ENCODE results near the gene MOCOS.
"Not testable (repeated sequence)": the region's sequence is repeated elsewhere in the genome, so short reads cannot be mapped to it uniquely, and the experiment has no call there.

Gene MOCOS

GRCh38 chr18:36194600-36195315, 7.5 kb downstream of the MOCOS start:
- H3K4me1 ChIP-seq (ENCODE audit: control insufficient read depth, low read depth, low read length): no peaks in the 10 kb centered on the region
- no peak overlapping the region for H3K27ac ChIP-seq (ENCODE audit: low read length)
- no peaks in the 10 kb centered on the region for H3K36me3 ChIP-seq (ENCODE audit: control insufficient read depth, low read depth, low read length)
- H3K9me3 ChIP-seq (ENCODE audit: control insufficient read depth, low read depth, low read length): no peaks in the 10 kb centered on the region
- no peak overlapping the region for H3K9ac ChIP-seq (ENCODE audit: low read length)
- no peaks in the 10 kb centered on the region for H3K27me3 ChIP-seq (ENCODE audit: control insufficient read depth, insufficient read depth, low read length)
- no peak overlapping the region for H3K4me3 ChIP-seq (ENCODE audit: low read length)

- Histone ChIP-seq H3K9ac (ENCODE audit: low read length) (no peak overlapping the region), H3K36me3 (ENCODE audit: control insufficient read depth, low read depth, low read length) (no peaks in the 10 kb centered on the region), H3K4me3 (ENCODE audit: low read length) (no peak overlapping the region), H3K27me3 (ENCODE audit: control insufficient read depth, insufficient read depth, low read length) (no peaks in the 10 kb centered on the region), H3K9me3 (ENCODE audit: control insufficient read depth, low read depth, low read length) (no peaks in the 10 kb centered on the region), H3K27ac (ENCODE audit: low read length) (no peak overlapping the region), H3K4me1 (ENCODE audit: control insufficient read depth, low read depth, low read length) (no peaks in the 10 kb centered on the region)
Observed at GRCh38 chr18:36195427-36196122, 8.3 kb downstream of the MOCOS start.

GRCh38 chr18:36196238-36196995, 9.1 kb downstream of the MOCOS start:
- H3K9me3 ChIP-seq (ENCODE audit: control insufficient read depth, low read depth, low read length): no peaks in the 10 kb centered on the region
- H3K36me3 ChIP-seq (ENCODE audit: control insufficient read depth, low read depth, low read length): no peaks in the 10 kb centered on the region
- H3K4me1 ChIP-seq (ENCODE audit: control insufficient read depth, low read depth, low read length): no peaks in the 10 kb centered on the region
- no peak overlapping the region for H3K4me3 ChIP-seq (ENCODE audit: low read length)
- H3K27me3 ChIP-seq (ENCODE audit: control insufficient read depth, insufficient read depth, low read length): no peaks in the 10 kb centered on the region
- no peak overlapping the region for H3K9ac ChIP-seq (ENCODE audit: low read length)
- H3K27ac ChIP-seq (ENCODE audit: low read length): no peak overlapping the region

GRCh38 chr18:36197511-36198166, 10.3 kb downstream of the MOCOS start:
- Histone ChIP-seq H3K27me3 (ENCODE audit: control insufficient read depth, insufficient read depth, low read length) (no peaks in the 10 kb centered on the region), H3K4me3 (ENCODE audit: low read length) (no peak overlapping the region), H3K9ac (ENCODE audit: low read length) (no peak overlapping the region), H3K36me3 (ENCODE audit: control insufficient read depth, low read depth, low read length) (no peaks in the 10 kb centered on the region), H3K9me3 (ENCODE audit: control insufficient read depth, low read depth, low read length) (no peaks in the 10 kb centered on the region), H3K27ac (ENCODE audit: low read length) (no peak overlapping the region), H3K4me1 (ENCODE audit: control insufficient read depth, low read depth, low read length) (no peaks in the 10 kb centered on the region)

GRCh38 chr18:36199691-36200295, 12.5 kb downstream of the MOCOS start:
- H3K27ac ChIP-seq (ENCODE audit: low read length): no peak overlapping the region

GRCh38 chr18:36200354-36200771, 13.1 kb downstream of the MOCOS start:
- Histone ChIP-seq H3K4me1 (ENCODE audit: control insufficient read depth, low read depth, low read length) (no peaks in the 10 kb centered on the region), H3K9ac (ENCODE audit: low read length) (no peak overlapping the region), H3K27ac (ENCODE audit: low read length) (no peak overlapping the region), H3K4me3 (ENCODE audit: low read length) (no peak overlapping the region), H3K9me3 (ENCODE audit: control insufficient read depth, low read depth, low read length) (no peaks in the 10 kb centered on the region), H3K36me3 (ENCODE audit: control insufficient read depth, low read depth, low read length) (no peaks in the 10 kb centered on the region), H3K27me3 (ENCODE audit: control insufficient read depth, insufficient read depth, low read length) (no peaks in the 10 kb centered on the region)

More at GRCh38 chr18:36199691-36200295, 12.5 kb downstream of the MOCOS start:
- Histone ChIP-seq H3K36me3 (ENCODE audit: control insufficient read depth, low read depth, low read length) (no peaks in the 10 kb centered on the region), H3K9ac (ENCODE audit: low read length) (no peak overlapping the region), H3K4me3 (ENCODE audit: low read length) (no peak overlapping the region), H3K4me1 (ENCODE audit: control insufficient read depth, low read depth, low read length) (no peaks in the 10 kb centered on the region), H3K9me3 (ENCODE audit: control insufficient read depth, low read depth, low read length) (no peaks in the 10 kb centered on the region), H3K27me3 (ENCODE audit: control insufficient read depth, insufficient read depth, low read length) (no peaks in the 10 kb centered on the region)

GRCh38 chr18:36201765-36202164, 14.5 kb downstream of the MOCOS start:
- Histone ChIP-seq H3K9ac (ENCODE audit: low read length) (no peak overlapping the region), H3K36me3 (ENCODE audit: control insufficient read depth, low read depth, low read length) (no peaks in the 10 kb centered on the region), H3K4me3 (ENCODE audit: low read length) (no peak overlapping the region), H3K4me1 (ENCODE audit: control insufficient read depth, low read depth, low read length) (no peaks in the 10 kb centered on the region), H3K27me3 (ENCODE audit: control insufficient read depth, insufficient read depth, low read length) (no peaks in the 10 kb centered on the region), H3K27ac (ENCODE audit: low read length) (no peak overlapping the region), H3K9me3 (ENCODE audit: control insufficient read depth, low read depth, low read length) (no peaks in the 10 kb centered on the region)

- H3K36me3 ChIP-seq (ENCODE audit: control insufficient read depth, low read depth, low read length): no peaks in the 10 kb centered on the region
- no peaks in the 10 kb centered on the region for H3K9me3 ChIP-seq (ENCODE audit: control insufficient read depth, low read depth, low read length)
- no peaks in the 10 kb centered on the region for H3K4me1 ChIP-seq (ENCODE audit: control insufficient read depth, low read depth, low read length)
- no peak overlapping the region for H3K4me3 ChIP-seq (ENCODE audit: low read length)
- H3K27me3 ChIP-seq (ENCODE audit: control insufficient read depth, insufficient read depth, low read length): no peaks in the 10 kb centered on the region
- H3K27ac ChIP-seq (ENCODE audit: low read length): no peak overlapping the region
- H3K9ac ChIP-seq (ENCODE audit: low read length): no peak overlapping the region
Observed at GRCh38 chr18:36203360-36203895, 16.1 kb downstream of the MOCOS start.

GRCh38 chr18:36205166-36205565, 17.9 kb downstream of the MOCOS start:
- Histone ChIP-seq H3K27ac (ENCODE audit: low read length) (no peak overlapping the region), H3K4me1 (ENCODE audit: control insufficient read depth, low read depth, low read length) (no peaks in the 10 kb centered on the region), H3K9ac (ENCODE audit: low read length) (no peak overlapping the region), H3K27me3 (ENCODE audit: control insufficient read depth, insufficient read depth, low read length) (no peaks in the 10 kb centered on the region), H3K9me3 (ENCODE audit: control insufficient read depth, low read depth, low read length) (no peaks in the 10 kb centered on the region), H3K4me3 (ENCODE audit: low read length) (no peak overlapping the region), H3K36me3 (ENCODE audit: control insufficient read depth, low read depth, low read length) (no peaks in the 10 kb centered on the region)

GRCh38 chr18:36207303-36207702, 20.0 kb downstream of the MOCOS start:
- no peak overlapping the region for H3K27ac ChIP-seq (ENCODE audit: low read length)
- no peaks in the 10 kb centered on the region for H3K9me3 ChIP-seq (ENCODE audit: control insufficient read depth, low read depth, low read length)
- no peaks in the 10 kb centered on the region for H3K4me1 ChIP-seq (ENCODE audit: control insufficient read depth, low read depth, low read length)
- no peak overlapping the region for H3K9ac ChIP-seq (ENCODE audit: low read length)
- H3K4me3 ChIP-seq (ENCODE audit: low read length): no peak overlapping the region
- no peaks in the 10 kb centered on the region for H3K36me3 ChIP-seq (ENCODE audit: control insufficient read depth, low read depth, low read length)
- H3K27me3 ChIP-seq (ENCODE audit: control insufficient read depth, insufficient read depth, low read length): no peaks in the 10 kb centered on the region

GRCh38 chr18:36207969-36208368, 20.7 kb downstream of the MOCOS start:
- not testable (repeated sequence) for H3K9me3 ChIP-seq (ENCODE audit: control insufficient read depth, low read depth, low read length); H3K27ac ChIP-seq (ENCODE audit: low read length); H3K4me3 ChIP-seq (ENCODE audit: low read length); H3K27me3 ChIP-seq (ENCODE audit: control insufficient read depth, insufficient read depth, low read length); H3K9ac ChIP-seq (ENCODE audit: low read length); H3K4me1 ChIP-seq (ENCODE audit: control insufficient read depth, low read depth, low read length); H3K36me3 ChIP-seq (ENCODE audit: control insufficient read depth, low read depth, low read length)
